Suppressor macrophage treated with lipopolysaccharide for 4 hours (primary cell): Measurements from ENCODE around the gene KCNE2.

Source experiments
- DNase-seq: peaks from one replicate; pipeline ENCODE4 v3.0.0-alpha.2; 2020

Gene KCNE2, protein sequence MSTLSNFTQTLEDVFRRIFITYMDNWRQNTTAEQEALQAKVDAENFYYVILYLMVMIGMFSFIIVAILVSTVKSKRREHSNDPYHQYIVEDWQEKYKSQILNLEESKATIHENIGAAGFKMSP

GRCh38 chr21:34363733-34364132, at the start of gene KCNE2:
Gene KCNE2 (plus strand): TSS chr21:34364006. CDS start chr21:34370479, 6,473 bp downstream.
- DNase-seq, result no peak

DNA sequence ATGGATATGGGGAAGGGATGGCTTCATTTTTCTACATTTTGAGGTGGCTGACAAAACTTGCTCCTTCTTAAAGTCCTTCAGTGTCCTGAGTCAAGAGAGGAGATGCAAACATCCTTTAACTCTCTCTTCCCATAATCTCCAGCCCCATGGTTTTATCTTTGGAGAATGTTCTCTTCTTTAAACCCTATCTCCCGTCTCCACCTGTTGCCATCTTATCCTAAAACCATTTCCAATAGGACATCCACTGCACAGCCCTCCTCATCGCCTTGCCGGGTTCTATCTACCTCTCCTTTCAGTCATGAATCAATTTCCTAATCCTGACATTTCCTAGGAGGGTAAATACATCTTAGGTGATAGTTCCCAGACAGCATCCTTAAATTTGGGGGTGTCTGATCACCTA, 44.2 kb upstream of the KCNE2 start:
- DNase-seq, result no peak

DNA sequence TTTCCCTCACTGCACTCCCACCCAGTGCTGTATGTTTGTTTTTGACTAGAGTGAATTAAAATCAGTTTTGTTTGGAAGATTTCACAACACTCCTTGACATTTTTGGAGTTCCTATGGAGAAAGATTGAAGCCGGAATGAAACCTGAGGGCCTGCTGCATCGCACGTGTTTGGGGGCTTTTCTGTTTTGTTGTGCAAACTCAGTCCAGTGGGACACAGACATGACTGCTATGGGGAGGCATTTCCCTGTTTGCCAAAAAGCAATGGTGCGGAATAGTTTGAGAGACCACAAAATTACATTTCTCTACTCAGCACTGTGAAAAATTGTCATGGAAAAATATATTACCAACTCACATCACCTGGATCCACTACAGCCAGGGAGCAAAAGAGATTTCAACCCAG, 43.8 kb upstream of the KCNE2 start:
- no peak for DNase-seq

GRCh38 chr21:34330055-34330454, 33.8 kb upstream of the KCNE2 start:
- no peak for DNase-seq

GRCh38 chr21:34331726-34332125, 32.1 kb upstream of the KCNE2 start:
- DNase-seq, result no peak

GRCh38 chr21:34332347-34332746, 31.5 kb upstream of the KCNE2 start:
- no peak for DNase-seq

GRCh38 chr21:34333121-34333739, 30.6 kb upstream of the KCNE2 start:
- no peak for DNase-seq

- no peak for DNase-seq
Measured at GRCh38 chr21:34335316-34335715, 28.5 kb upstream of the KCNE2 start.

DNA sequence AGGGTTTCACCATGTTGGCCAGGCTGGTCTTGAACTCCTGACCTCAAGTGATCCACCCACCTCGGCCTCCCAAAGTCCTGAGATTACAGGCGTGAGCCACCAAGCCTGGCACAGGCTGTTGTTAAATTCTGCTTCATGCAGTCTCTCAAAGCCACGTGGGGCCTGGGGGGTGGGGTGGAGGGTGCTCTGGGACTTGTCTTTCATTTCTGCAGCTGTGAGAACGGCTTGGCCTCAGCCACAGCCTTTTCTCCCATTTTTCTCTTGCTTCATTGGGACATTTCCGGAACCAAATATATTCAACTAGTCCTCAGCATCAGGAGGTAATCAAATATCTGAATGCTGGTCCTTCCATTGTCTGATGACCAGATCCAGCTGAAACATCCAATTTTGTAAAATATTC, 27.6 kb upstream of the KCNE2 start:
- DNase-seq, result no peak

- DNase-seq, result no peak
Measured at GRCh38 chr21:34336756-34337391, 26.9 kb upstream of the KCNE2 start.

DNA sequence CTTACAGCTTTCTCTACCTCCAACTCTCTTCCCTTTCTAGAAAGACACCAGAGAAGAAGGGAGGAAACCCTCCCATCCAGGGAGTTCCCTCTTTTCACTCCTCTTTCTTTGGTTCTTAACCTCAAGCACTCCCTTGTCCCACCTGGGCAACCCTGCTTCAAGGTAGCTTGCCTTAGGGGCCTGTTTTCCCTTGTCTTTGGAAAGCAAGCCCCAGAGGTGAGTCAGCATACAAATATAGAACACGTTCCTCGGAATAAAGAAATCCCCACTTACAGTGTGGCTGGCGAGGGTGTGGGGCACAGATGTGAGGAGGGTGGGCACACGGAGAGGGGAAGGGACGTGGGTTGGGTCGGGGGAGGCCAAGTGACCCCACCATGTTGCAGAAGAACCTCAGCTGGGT, 26.1 kb upstream of the KCNE2 start:
- DNase-seq, result no peak

DNA sequence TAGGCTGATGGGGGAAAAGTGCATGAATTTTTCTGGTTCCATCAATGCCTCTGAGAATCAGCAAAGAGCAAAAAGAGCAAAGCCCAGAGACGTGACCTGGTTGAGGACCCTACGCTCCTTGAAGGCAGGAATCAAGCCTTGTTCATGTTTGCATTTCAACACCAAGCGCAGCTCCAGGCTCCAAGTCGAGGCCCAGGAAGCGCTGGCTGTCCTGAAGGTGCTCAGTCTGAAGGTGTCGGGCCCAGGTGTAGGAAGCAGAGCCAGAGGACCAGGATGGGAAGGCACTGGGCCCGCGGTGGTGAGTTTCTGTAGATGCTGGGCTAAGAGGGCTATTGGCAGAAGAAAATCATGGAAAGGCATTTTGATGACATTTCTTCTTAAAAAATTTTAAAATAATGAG, 25.6 kb upstream of the KCNE2 start:
- DNase-seq, result no peak

DNA sequence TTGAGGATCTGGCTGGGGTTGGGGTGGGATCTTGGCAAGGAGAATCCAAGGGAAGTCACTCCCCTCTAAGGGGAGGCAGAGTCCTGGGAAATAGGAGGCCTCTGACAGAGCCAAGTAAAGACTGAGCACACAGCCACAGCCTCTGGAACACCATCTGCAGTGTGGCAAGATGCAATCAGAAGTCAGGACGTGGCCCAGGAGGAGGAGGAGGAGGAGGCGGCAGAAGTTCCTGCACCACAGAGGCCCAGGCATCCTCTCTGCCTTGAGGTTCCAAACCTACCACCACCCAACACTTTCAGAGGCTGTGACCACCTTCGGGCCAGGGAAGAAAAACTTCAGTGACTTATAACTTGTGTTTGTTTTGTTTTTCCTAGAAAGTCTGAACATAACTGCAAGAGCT, 23.7 kb upstream of the KCNE2 start:
- no peak for DNase-seq

GRCh38 chr21:34342476-34342875, 21.3 kb upstream of the KCNE2 start:
- no peak for DNase-seq

DNA sequence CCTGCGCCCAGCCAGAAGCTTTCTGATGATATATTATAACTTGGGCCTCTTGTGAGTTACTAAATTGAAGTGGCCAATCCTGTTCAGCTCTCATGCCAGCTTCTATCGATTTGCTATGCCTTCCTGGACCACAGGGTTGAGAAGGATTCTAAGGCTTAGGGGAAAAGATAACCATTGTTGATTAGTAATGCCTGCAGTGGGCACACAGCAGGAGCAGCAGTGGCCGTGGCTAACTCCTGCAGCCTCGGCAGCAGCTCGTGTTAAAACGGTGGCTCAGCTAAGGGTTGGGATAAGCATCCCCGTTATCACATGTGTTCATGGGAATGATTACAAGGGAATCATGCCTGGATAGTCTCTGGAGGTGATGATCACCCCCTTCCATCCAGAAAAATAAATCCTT, 20.5 kb upstream of the KCNE2 start:
- DNase-seq, result no peak

DNA sequence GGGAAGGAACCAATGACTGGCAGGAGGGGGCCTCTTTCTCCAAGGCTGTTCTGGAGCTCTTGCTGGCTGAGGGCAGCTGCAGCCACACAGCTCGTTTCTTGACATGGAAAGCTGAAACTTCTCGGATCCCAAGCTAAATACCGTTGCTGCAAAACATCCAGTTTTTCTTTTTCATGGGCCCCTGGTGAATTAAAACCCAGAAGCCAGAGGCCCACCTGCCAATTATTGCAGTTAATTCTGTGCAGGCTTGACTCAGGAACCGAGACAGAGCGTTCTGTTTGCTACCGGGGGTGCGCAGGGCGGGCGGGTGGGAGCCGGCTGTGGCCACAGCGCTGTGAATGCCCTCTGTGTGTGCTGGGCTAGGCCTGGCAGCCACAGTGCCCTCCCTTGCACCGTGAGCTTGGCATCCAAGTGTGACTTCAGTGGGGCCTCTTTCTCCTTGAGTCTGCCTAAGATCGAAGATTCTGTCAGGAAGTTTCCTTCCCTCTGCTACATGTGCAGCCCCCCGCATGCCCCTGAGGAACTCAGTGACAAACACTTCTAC, 19.9 kb upstream of the KCNE2 start:
- no peak for DNase-seq

DNA sequence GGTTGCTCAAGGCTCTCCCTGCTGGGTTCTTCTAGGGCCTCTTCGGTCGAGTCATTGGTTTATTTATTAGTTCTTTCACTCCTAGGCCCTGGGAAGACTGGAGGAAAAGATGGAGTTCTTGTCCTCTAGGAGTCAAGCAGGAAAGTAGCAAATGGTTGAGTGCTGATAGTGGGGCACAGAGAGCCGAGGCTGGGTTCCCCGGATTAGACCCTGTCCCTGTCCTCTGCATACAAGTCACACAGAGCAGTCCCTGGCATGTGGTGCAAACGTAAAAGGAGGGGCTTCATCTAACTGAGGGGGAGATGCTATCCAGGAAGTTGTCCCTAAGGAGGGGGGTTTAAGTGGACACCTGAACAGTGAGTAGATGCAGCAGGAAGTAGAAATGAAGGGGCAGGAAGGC, 19.2 kb upstream of the KCNE2 start:
- no peak for DNase-seq

DNA sequence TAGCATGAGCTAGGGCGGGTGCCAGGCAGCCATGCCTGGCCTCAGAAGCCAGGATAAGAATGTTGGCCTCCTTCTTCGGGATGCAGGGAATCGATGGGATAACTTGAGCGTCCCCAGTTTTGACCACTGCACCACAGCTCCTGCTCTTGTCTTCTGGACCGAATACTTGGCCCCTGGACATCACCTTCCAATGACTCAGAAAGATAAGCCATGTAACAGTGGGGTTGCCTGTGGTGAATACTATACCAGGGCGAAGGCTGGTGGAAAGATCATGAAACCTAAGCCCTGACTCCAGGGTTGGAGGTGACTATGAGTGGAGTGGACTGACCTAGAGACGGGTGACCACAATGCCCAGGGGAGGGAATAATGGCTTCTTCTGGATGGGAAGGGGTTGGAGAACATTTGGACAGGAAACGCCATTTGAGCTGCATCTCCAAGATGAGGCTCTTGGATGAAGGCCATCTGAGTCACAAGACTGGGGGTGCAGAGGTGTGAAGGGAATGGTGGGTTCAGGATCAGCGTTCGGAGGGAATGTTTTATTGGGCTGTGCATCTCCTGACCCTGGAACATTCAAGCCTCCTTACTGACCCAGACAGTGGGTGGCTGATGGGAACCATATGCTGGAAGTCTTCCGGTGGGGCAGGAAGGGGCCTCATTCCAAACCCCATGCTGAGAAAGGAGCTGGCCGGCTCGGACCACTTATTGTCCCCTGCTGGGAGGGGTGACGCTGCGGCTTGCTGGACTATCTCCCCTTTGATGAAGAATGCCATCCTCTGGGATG, 18.5 kb upstream of the KCNE2 start:
- DNase-seq, result no peak

GRCh38 chr21:34345892-34346291, 17.9 kb upstream of the KCNE2 start:
- DNase-seq, result no peak

- no peak for DNase-seq
Measured at GRCh38 chr21:34348890-34349519, 14.8 kb upstream of the KCNE2 start.

DNA sequence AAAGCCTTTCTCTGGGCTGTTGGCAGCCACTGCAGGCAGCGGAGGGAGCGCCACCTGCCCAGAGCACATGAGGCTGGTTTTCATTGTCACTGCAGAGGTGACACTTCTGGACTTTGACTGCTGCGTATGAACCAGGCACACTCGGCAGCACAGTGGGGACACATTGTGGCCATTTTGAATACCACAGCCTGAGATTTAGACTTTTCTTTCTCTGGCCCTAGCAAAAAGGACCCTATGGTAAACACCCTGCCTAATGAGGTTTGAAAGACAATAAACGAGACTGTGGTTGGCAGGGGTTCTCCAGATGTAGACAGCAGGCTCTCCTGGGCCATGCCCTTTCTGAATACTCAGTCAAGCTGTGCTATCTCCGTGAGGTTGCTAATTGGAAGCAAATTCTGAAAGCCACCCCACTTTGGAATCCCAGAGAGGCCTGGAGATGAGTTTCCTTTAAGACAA, 12.0 kb upstream of the KCNE2 start:
- DNase-seq, result peak; percentile 42

DNA sequence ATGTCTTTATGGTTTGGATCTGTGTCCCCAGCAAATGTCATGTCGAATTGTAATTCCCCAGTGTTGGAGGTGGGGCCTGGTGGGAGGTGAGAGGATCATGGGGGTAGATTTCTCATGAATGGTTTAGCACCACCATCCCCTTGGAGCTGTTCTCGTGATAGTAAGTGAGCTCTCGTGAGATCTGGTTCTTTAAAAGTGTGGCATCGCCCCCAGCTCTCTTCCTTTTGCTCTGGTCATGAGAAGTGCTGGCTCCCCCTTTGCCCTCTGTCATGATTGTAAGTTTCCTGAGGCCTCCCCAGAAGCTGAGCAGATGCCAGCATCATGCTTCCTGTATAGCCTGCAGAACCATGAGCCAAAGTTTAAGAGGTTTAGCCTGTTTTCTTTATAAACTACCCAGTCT, 11.2 kb upstream of the KCNE2 start:
- no peak for DNase-seq

DNA sequence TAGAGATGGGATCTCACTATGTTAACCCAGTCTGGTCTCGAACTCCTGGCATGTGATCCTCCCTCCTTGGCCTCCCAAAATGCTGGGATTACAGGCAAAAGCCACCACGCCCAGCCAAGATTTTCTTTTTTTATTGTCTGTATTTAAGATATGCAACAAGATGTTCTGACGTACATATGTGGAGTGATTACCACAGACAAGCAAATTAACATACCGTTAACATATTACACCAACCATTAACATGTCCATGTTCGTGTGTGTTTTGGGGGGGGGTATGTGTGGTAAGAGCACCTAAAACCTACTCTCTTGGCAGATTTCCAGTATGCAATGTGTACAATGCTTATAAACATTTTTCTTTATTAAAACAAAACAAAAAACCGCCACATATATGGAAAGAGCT, 10.6 kb upstream of the KCNE2 start:
- DNase-seq, result no peak
